GM12873 (cell line): ENCODE results near the gene CLTCL1.

Experiments
- TF ChIP-seq, protein P1 (sequence below): IDR thresholded peaks from 2 replicates; pipeline ENCODE4 v1.5.1; 2012; ENCODE audit warnings: low read depth, mild to moderate bottlenecking, moderate library complexity, low read length, control low read depth; ENCODE audit not compliant: insufficient read depth; ENCODE audit errors: missing control alignments

CLTCL1 gene

DNA sequence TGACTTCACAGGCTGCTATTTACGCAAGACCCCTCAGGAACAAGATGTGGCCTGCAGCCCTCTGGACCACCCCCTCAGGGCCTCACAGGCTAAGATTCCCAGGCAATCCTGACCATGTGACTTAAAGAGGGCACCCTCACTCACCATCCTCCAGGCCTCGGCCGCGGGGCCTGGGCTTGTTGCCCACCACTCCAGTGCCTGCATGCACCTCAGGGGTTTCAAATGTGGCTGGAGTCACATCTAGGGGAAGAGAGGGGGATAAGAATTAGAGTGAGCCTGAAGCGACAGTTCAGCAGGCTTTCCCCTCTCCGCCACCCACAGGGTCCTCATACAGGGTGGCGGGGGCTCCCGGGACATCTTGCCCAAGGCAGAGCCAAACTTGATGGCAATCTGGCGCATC is 149.1 kb downstream of the CLTCL1 start:
- TF ChIP-seq, protein P1, sequence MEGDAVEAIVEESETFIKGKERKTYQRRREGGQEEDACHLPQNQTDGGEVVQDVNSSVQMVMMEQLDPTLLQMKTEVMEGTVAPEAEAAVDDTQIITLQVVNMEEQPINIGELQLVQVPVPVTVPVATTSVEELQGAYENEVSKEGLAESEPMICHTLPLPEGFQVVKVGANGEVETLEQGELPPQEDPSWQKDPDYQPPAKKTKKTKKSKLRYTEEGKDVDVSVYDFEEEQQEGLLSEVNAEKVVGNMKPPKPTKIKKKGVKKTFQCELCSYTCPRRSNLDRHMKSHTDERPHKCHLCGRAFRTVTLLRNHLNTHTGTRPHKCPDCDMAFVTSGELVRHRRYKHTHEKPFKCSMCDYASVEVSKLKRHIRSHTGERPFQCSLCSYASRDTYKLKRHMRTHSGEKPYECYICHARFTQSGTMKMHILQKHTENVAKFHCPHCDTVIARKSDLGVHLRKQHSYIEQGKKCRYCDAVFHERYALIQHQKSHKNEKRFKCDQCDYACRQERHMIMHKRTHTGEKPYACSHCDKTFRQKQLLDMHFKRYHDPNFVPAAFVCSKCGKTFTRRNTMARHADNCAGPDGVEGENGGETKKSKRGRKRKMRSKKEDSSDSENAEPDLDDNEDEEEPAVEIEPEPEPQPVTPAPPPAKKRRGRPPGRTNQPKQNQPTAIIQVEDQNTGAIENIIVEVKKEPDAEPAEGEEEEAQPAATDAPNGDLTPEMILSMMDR = no peak

DNA sequence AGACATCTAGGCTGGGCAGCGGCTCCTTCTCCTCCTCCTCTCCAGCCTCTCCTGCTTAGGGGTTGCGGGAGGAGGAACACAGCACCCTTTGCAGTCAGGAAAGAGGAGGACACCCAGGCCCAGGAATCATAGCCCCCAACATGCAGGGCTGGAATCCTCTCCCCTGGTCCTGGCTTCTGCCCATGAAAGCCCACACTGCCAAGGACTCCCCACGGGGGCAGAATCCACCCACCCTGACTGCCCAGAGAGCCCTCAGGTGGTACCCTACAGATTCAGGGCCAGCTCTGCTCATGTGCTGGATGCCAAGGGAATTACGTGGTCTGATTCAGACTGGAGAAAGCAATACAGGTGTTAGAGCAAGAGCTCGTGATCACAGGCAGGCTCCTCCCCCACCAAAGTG is 151.5 kb downstream of the CLTCL1 start:
- TF ChIP-seq, protein P1 = no peak

DNA sequence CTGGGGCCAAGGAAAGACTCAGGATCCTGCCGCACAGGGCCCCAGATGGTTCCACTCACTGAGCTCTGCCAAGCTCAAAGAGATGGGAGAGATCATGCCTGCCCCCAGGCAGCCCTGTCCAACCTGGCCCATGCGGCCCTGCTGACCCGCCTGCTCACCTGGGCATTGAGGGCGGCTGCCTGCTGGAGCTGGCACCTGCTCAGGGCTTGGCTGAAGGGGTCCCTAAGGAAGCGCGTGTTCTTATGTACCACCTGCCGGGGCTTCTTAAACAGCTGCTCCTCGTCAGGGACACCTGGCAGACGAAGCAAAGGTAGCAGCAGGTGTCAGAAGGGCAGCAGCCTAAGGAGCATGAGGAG is 152.5 kb downstream of the CLTCL1 start:
- TF ChIP-seq, protein P1 = no peak

DNA sequence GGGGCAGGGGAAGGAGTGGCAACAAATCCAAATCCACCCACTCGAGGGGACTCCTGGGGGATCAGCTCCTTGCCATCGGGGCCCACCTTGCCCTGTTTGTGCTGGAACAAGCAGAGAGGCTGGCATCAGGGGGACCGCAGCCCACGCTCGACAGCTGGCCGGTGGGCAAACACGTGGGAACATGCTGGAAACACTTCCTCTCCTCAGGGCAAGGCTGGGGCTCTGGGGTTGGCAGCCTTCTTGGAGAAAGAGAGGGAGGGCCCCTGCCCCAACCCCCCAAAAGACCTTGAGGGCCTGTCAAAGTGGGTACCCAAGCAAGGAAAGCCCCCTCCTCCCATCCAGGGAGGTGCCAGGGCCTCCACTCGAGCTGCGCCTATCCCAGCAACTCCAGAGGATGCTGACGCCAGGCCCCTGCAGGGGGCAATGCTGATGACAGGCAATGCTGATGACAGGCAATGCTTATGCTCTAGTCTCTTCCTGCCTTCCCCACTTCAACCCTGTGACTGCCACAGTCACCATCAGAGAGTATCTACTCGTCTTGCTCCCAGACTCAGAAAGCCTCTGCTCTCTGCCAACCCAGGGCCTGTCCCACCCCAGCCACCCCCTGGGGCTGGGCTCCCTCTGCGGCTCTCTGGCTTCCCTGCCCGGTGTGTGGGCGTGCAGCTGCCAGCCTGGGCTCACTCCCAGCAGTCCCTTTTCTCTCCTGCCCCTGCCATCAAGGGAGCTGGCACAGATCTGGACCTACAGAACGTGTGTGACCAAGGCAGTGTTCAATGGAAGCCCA is 153.1 kb downstream of the CLTCL1 start:
- TF ChIP-seq, protein P1 = no peak

DNA sequence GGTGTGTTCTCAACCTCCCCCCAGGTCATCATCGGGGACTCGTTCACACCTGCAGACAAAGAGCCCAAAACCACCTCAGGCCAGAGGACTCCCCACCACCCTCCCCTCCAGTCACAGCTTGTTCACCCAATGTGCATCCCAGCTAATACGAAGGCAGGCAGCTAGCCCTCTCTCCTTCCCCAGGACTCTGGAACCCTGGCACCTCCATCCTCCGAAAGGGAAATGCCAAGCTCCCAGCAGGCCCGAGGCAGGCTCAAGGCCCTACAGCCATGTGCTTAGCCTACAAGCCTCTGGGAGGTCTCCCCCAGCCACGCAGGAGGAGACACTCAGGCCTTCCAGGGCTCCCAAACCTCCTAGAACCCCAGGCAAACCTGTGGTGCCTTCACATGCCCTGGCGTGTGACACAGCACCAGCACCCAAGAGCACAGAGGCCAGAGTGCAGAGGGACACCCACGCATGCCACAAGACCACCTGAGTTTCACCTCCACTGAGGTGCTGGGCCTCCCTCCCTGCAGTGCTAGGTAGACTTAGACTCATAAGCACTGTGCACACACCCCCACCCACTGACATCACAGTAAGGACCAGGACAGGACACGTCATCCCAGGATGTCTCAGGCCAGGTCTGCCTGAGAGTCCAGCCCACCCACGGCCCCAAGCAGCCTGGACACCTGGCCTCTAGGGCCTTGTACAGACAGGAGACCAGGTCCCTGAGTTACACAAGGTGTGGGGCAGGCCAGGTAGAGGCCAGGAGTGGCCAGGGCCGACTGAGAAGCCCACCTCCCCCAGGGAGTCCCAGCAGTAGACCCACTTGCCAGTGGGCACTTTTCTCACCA is 153.9 kb downstream of the CLTCL1 start:
- TF ChIP-seq, protein P1 = no peak

DNA sequence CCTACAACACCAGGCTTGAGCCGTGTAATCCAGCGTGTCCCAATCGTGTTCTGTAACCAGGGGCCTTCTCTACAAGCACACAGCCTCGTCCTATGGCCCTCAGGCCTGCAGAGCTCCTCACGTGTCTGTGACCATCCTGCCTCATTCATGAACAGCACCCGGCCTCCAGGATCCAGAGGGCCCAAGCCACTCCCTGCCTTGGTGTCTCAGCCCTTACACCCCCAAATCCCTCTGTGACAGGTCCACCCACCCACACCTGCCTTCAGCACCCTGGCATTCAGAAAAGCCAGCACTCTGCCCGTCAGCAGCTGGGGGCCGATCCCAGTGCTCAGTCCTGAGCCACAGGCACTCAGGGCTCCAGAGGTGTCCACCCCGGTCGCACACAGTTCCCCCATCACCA is 154.6 kb downstream of the CLTCL1 start:
- TF ChIP-seq, protein P1 = no peak

DNA sequence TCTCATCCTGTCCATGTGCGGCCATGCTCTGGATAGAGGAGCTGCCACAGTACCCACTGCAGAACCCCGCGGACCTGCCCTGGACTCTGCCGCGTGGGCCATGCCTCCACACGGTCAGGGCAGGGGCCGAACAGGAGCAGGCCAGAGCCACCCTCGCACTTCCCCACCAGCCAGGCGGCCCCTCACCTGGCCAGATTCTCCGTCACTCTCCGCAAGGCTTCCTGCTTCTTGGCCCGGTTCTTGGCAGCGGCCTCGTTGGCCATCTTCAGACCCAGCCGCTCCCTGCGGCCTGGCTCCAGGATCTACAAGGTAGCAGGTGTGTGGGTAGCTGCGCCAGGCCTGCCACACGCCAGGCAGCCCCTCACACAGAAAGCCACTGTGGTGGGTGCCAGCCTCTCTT is 156.6 kb downstream of the CLTCL1 start:
- TF ChIP-seq, protein P1 = no peak
